Measurements from ENCODE around the gene SYCE1L.
"Not testable (repeated sequence)": the region's sequence is repeated elsewhere in the genome, so short reads cannot be mapped to it uniquely, and the experiment has no call there.

The SYCE1L gene

DNA sequence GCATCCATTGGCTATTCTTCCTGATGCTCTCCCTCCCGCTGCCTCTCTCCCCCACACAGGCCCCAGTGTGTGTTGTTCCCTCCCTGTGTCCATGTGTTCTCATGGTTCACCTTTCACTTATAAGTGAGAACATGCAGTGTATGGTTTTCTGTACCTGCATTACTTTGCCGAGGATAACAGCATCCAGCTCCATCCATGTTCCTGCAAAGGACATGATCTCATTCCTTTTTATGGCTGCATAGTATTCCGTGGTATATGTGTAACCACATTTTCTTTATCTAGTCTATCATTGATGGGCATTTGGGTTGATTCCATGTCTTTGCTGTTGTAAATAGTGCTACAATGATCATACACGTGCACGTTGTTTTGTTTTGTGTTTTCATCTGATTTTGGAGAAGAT lies 43.3 kb downstream of the SYCE1L start:
- DNase-seq (ENCODE audit: extremely low read depth in 1 of 2, low read depth in 1 of 2): not testable (repeated sequence)

- no peak for DNase-seq (ENCODE audit: extremely low read depth in 1 of 2, low read depth in 1 of 2)
Measured at GRCh38 chr16:77246150-77246549, 46.9 kb downstream of the SYCE1L start.

DNA sequence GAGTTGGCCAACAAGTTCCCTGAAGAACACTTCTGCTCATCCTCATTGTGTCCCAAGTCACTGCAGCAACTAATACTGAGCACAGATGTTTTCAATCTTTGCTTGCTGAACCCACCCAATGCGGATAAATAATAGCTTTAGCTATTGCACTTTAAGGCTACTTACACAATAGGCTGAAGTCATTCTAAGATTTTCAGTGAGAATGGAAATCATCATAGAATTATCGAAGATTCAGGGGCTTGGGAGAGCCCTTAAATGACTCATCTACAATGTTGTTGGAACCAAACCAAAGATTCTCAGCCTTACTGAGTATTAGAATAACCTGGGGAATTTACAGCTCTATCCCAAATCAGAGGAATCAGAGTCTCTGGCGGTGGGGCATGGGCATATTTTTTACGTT lies 51.2 kb downstream of the SYCE1L start:
- no peak for DNase-seq (ENCODE audit: extremely low read depth in 1 of 2, low read depth in 1 of 2)
